Measurements from ENCODE around the gene PRKG1.

PRKG1 gene

GRCh38 chr10:51838471-51838870 is 764.2 kb downstream of the PRKG1 start:
- DNase-seq (ENCODE audit: low spot score) = no peak
- in situ Hi-C loops (cut with MboI; ENCODE audit: low pct_unique_long_range_greater_than_20kb, low sequenced_read_pairs, unreplicated experiment) = no loop called here
- no peak for TF ChIP-seq CTCF (IDR thresholded peaks at IDR 0.05; ENCODE audit: extremely low read depth, insufficient read depth, missing control alignments)

- DNase-seq (ENCODE audit: low spot score) = no peak
- TF ChIP-seq CTCF (IDR thresholded peaks at IDR 0.05; ENCODE audit: extremely low read depth, insufficient read depth, missing control alignments) = no peak
- in situ Hi-C loops (cut with MboI; ENCODE audit: low pct_unique_long_range_greater_than_20kb, low sequenced_read_pairs, unreplicated experiment) = no loop called here
Measured at GRCh38 chr10:51843966-51844365, 769.7 kb downstream of the PRKG1 start.

GRCh38 chr10:51846856-51847506 is 772.7 kb downstream of the PRKG1 start:
- in situ Hi-C loops (cut with MboI; ENCODE audit: low pct_unique_long_range_greater_than_20kb, low sequenced_read_pairs, unreplicated experiment) = no loop called here
- no peak for TF ChIP-seq CTCF (IDR thresholded peaks at IDR 0.05; ENCODE audit: extremely low read depth, insufficient read depth, missing control alignments)
- DNase-seq (ENCODE audit: low spot score) = no peak

- DNase-seq (ENCODE audit: low spot score) = no peak
- no peak for TF ChIP-seq CTCF (IDR thresholded peaks at IDR 0.05; ENCODE audit: extremely low read depth, insufficient read depth, missing control alignments)
- in situ Hi-C loops (cut with MboI; ENCODE audit: low pct_unique_long_range_greater_than_20kb, low sequenced_read_pairs, unreplicated experiment) = no loop called here
Measured at GRCh38 chr10:51852297-51852696, 778.0 kb downstream of the PRKG1 start.

- DNase-seq (ENCODE audit: low spot score) = no peak
- no peak for TF ChIP-seq CTCF (IDR thresholded peaks at IDR 0.05; ENCODE audit: extremely low read depth, insufficient read depth, missing control alignments)
- in situ Hi-C loops (cut with MboI; ENCODE audit: low pct_unique_long_range_greater_than_20kb, low sequenced_read_pairs, unreplicated experiment) = no loop called here
Measured at GRCh38 chr10:51857305-51857704, 783.0 kb downstream of the PRKG1 start.

GRCh38 chr10:51860257-51860656 is 786.0 kb downstream of the PRKG1 start:
- in situ Hi-C loops (cut with MboI; ENCODE audit: low pct_unique_long_range_greater_than_20kb, low sequenced_read_pairs, unreplicated experiment) = no loop called here
- TF ChIP-seq CTCF (IDR thresholded peaks at IDR 0.05; ENCODE audit: extremely low read depth, insufficient read depth, missing control alignments) = no peak
- DNase-seq (ENCODE audit: low spot score) = no peak
